Thoracic aorta (tissue), 2 donors: ENCODE data around the gene GPC6. TPM values are rescaled to one million over a fixed set of nuclear protein-coding genes. Genes with fewer than 3 reads are reported as not detected.

Source experiments
- ATAC-seq: fragments of 150-250 bp; one replicate; pipeline ENCODE4 v1.8.0; 2017; ENCODE audit warnings: low read depth; ENCODE audit not compliant: insufficient number of reproducible peaks, low FRiP score
- DNase-seq: peaks from one replicate; pipeline ENCODE4 v3.0.0-alpha.2; 2020; ENCODE audit warnings: low spot score
- H3K27ac ChIP-seq, 2 donors: fragments of 200-600 bp; sonication (generic); 1 replicate in 1 of 2; 2 replicates in 1 of 2; pipeline ENCODE4 v1.5.1; 2016; ENCODE audit warnings: mild to moderate bottlenecking in 2 of 2, moderate library complexity in 2 of 2
- H3K27me3 ChIP-seq: fragments of 200-600 bp; sonication (generic); replicated peaks from 2 replicates; pipeline ENCODE4 v1.6.0; 2016; ENCODE audit warnings: mild to moderate bottlenecking; ENCODE audit not compliant: insufficient read depth
- H3K36me3 ChIP-seq: fragments of 200-600 bp; sonication (generic); one replicate; pipeline ENCODE4 v1.5.1; 2016
- H3K4me1 ChIP-seq, 2 donors: fragments of 200-600 bp; sonication (generic); 1 replicate in 1 of 2; 2 replicates in 1 of 2; pipeline versions ENCODE4 v1.5.1 to v1.6.0; 2016; ENCODE audit warnings: low read depth in 2 of 2, mild to moderate bottlenecking in 1 of 2; ENCODE audit not compliant: control insufficient read depth in 1 of 2
- H3K4me3 ChIP-seq: fragments of 200-600 bp; sonication (generic); 2 replicates; pipeline ENCODE4 v1.5.1; 2016; ENCODE audit warnings: mild to moderate bottlenecking
- H3K9me3 ChIP-seq: fragments of 200-600 bp; sonication (generic); 2 replicates; pipeline ENCODE4 v1.5.1; 2016
- total RNA-seq, 2 donors: library from RNA; depleted of rRNA; stranded (reverse); fragments of >200 nt; gene quantifications; one replicate each; pipeline versions ENCODE4 v1.1.0 to v1.2.3, GENCODE V29; 2016
- TF ChIP-seq, protein P1 (sequence below): fragments of 200-600 bp; sonication (generic); IDR thresholded peaks from one replicate; pipeline ENCODE4 v1.5.1; 2019; ENCODE audit warnings: antibody characterized with exemption

The GPC6 gene
- total RNA-seq, 2 donors from 2014 or later = 34.9 to 56.4 TPM

DNA sequence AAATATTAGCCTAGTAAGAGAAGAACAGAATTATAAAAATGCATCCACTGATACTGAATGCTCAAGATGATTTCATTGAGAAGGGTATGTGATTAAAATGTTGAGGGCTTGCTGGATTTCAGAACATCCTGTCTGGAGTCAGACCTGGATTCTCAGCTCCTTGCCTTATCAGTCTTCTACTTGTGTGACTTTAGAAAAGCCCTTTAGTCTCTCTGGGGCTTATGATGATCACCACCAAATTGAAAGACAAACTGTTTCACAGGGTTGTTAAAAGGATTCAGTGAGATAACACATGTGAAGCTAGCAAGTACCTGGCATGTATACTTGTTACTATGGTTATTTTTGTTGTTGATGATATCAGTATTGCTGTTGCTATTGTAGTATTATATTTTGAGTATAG lies 118.4 kb downstream of the GPC6 start:
- ATAC-seq (no peak), DNase-seq (no peak)
- H3K36me3 ChIP-seq = no peaks in the 10 kb centered on the region
- H3K27me3 ChIP-seq = no peaks in the 10 kb centered on the region
- TF ChIP-seq, protein P1, sequence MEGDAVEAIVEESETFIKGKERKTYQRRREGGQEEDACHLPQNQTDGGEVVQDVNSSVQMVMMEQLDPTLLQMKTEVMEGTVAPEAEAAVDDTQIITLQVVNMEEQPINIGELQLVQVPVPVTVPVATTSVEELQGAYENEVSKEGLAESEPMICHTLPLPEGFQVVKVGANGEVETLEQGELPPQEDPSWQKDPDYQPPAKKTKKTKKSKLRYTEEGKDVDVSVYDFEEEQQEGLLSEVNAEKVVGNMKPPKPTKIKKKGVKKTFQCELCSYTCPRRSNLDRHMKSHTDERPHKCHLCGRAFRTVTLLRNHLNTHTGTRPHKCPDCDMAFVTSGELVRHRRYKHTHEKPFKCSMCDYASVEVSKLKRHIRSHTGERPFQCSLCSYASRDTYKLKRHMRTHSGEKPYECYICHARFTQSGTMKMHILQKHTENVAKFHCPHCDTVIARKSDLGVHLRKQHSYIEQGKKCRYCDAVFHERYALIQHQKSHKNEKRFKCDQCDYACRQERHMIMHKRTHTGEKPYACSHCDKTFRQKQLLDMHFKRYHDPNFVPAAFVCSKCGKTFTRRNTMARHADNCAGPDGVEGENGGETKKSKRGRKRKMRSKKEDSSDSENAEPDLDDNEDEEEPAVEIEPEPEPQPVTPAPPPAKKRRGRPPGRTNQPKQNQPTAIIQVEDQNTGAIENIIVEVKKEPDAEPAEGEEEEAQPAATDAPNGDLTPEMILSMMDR = no peak
- no peak overlapping the region for H3K27ac ChIP-seq
- H3K4me1 ChIP-seq = no peaks in the 10 kb centered on the region
- H3K4me3 ChIP-seq = no peak overlapping the region
- no peaks in the 10 kb centered on the region for H3K9me3 ChIP-seq

DNA sequence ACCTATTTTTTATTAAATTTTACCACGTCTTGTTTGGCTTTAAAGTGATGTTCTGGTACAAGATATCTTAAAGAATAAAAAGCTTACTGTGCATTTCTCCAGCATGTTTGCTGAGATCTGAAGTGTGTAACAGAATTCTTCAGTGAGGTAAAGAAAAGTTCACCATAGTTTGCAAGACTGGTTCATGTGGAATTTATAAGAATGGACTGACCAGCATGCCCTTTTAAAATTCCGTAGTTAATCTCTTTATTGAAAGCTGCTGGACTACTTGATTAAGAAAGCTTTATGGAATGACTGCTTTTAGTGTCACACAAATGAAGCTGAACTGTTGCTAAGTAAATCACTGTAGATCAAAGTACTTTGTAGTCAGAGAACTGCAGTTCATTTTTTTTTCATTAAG lies 119.2 kb downstream of the GPC6 start:
- Histone ChIP-seq H3K27me3 (no peaks in the 10 kb centered on the region), H3K27ac (no peak overlapping the region), H3K4me1 (no peaks in the 10 kb centered on the region), H3K9me3 (no peaks in the 10 kb centered on the region), H3K4me3 (no peak overlapping the region), H3K36me3 (no peaks in the 10 kb centered on the region)
- TF ChIP-seq, protein P1 = no peak
- ATAC-seq = no peak
- DNase-seq = no peak

DNA sequence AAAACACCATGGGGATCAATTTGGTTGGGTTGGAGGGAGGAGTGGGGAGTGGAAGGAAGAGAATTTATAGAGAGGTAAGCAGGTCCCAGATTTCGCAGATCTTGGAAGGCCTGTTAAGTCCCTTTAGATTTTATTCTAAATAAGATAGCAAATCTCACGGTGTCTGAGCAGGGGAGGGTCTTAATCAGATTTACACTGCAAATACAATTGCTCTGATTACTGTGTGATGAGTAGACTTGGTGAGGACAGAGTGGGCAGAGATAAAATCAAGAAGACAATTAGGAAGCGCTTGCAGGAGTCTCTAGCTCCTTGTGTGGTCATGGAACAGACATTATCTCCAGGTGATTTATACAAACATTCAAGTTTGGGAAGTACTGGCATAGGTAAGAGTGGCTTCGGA lies 126.0 kb downstream of the GPC6 start:
- Histone ChIP-seq H3K27me3 (no peaks in the 10 kb centered on the region), H3K27ac (no peak overlapping the region), H3K9me3 (no peaks in the 10 kb centered on the region), H3K36me3 (no peaks in the 10 kb centered on the region), H3K4me1 (peaks cover 0 to 10% of the 10 kb centered on the region in 2 donors), H3K4me3 (no peak overlapping the region)
- ATAC-seq (no peak), DNase-seq (no peak)
- TF ChIP-seq, protein P1 = no peak

DNA sequence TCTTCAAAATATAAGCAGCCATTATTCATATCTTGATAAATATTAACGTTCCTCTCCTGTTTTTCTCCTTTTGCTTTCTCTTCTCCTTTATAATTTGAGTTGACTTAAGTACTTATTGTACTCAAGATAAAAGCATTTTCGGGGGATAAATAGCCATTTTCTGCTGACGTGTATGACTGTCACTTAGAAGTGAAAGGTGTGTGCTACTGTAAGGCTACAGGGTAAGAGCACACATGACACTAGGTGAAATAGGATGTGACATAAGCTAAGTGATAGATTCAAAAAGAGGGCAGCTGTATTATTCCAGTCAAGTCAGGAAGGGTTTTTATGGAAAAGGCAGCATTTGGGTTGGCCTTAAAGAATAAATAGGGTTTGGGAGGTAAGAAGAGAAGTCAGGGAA lies 128.5 kb downstream of the GPC6 start:
- no peak for DNase-seq
- no peak overlapping the region for H3K27ac ChIP-seq

DNA sequence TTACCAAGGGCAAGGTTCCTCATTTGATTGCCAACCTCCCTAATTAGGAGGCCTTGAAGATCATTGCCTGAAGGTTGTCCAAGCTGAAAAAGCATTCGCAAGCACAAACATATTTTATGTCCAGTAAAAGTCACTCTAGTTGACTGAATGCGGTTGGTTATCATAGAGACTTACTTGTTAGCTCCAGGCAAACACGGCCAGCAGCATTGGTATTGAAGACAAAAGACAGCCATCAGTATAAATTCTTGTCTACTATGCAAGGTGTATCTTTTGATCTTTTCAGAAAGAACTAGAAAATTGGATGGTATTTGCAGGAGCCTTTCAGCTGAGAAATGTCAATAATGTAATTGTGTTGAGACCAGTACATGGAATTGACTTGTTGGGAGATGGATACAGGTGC lies 129.9 kb downstream of the GPC6 start:
- H3K4me1 ChIP-seq = peaks cover 0 to 10% of the 10 kb centered on the region in 2 donors
- TF ChIP-seq, protein P1 = no peak
- no peaks in the 10 kb centered on the region for H3K27me3 ChIP-seq
- H3K4me3 ChIP-seq = no peak overlapping the region
- H3K9me3 ChIP-seq = no peaks in the 10 kb centered on the region
- no peak overlapping the region for H3K27ac ChIP-seq
- no peaks in the 10 kb centered on the region for H3K36me3 ChIP-seq
- ATAC-seq (no peak), DNase-seq (no peak)

More for the DNA sequence above, 128.5 kb downstream of the GPC6 start:
- H3K9me3 ChIP-seq = no peaks in the 10 kb centered on the region
- H3K27me3 ChIP-seq = no peaks in the 10 kb centered on the region
- H3K36me3 ChIP-seq = no peaks in the 10 kb centered on the region
- TF ChIP-seq, protein P1 = no peak
- ATAC-seq = no peak
- H3K4me1 ChIP-seq = peaks cover 0 to 10% of the 10 kb centered on the region in 2 donors
- H3K4me3 ChIP-seq = no peak overlapping the region
